HepG2 (cell line): ENCODE results near the gene CPXM1. TPM values are rescaled to one million over a fixed set of nuclear protein-coding genes. Genes with fewer than 3 reads are reported as not detected.
A peak's percentile ranks its signal among the peaks of the same experiment; 100 is the strongest.

Experiments used
- ATAC-seq: fragments of 200-7000 bp; cut with Tn5 transposase; 3 replicates; pipeline ENCODE4 v1.9.1; 2020; ENCODE audit warnings: mild to moderate bottlenecking, moderate library complexity
- BruUV-seq: library from RNA; stranded (reverse); fragments of 400-500 nt; replicated peaks from 2 replicates; lab custom pipeline; 2021; lab: Mats Ljungman, UMichigan
- CTCF ChIA-PET: fragments of 300-600 bp; formaldehyde crosslinking; extraction: SDS; loops from one replicate; lab custom pipeline; 2021; ENCODE audit warnings: low total read pairs, inconsistent platforms, low intra/inter-chr PET ratio; lab: Yijun Ruan, JAX
- POLR2A ChIA-PET: fragments of 350-600 bp; sonication (Branson Sonifier 250); formaldehyde crosslinking; loops from one replicate; lab custom pipeline; 2020; ENCODE audit warnings: antibody characterized with exemption, inconsistent platforms; lab: Yijun Ruan, JAX
- DNase-seq: peaks from one replicate; pipeline ENCODE4 v3.0.0-alpha.2; 2015; ENCODE audit warnings: low spot score
- FAIRE-seq: peaks from 3 replicates; lab custom pipeline; 2011; peaks lifted over from hg19 to GRCh38; lab: Jason Lieb, UNC
- H2AFZ ChIP-seq: one replicate; pipeline ENCODE4 v1.6.1; 2011; ENCODE audit warnings: low read length, inconsistent platforms
- H3K27ac ChIP-seq: fragments of 300-600 bp; 3 replicates; pipeline ENCODE4 v1.8.0; 2011; ENCODE audit warnings: mixed run types, mild to moderate bottlenecking, mixed read lengths, low read length, inconsistent platforms; ENCODE audit not compliant: insufficient read depth; ENCODE audit errors: extremely low read length
- H3K27me3 ChIP-seq, 2 experiments: fragments of 200-600 bp in 1 of 2; 2 replicates in 1 of 2; 3 replicates in 1 of 2; pipeline versions ENCODE4 v1.6.0 to v1.8.0; 2011; ENCODE audit warnings: low read length in 2 of 2, mild to moderate bottlenecking in 2 of 2, moderate library complexity in 2 of 2, inconsistent platforms in 1 of 2; ENCODE audit not compliant: insufficient read depth in 2 of 2, control insufficient read depth in 1 of 2
- H3K36me3 ChIP-seq, 2 experiments: fragments of 200-600 bp in 1 of 2; replicated peaks in 1 of 2; 2 replicates in 1 of 2; 3 replicates in 1 of 2; pipeline versions ENCODE4 v1.5.1 to v1.8.0; 2011; ENCODE audit warnings: low read length in 2 of 2, inconsistent platforms in 1 of 2; ENCODE audit not compliant: insufficient read depth in 2 of 2, control insufficient read depth in 1 of 2
- H3K4me1 ChIP-seq: 2 replicates; pipeline ENCODE4 v1.5.1; 2012; ENCODE audit warnings: low read length, inconsistent platforms; ENCODE audit not compliant: insufficient read depth
- H3K4me2 ChIP-seq: 2 replicates; pipeline ENCODE4 v1.6.0; 2011; ENCODE audit warnings: low read depth, low read length, inconsistent platforms
- H3K4me3 ChIP-seq, 3 experiments: fragments of 200-600 bp in 1 of 3; sonication (generic), shearing (Covaris generic) in 1 of 3; replicated peaks in 1 of 3; 2 replicates each; pipeline ENCODE4 v1.5.1; 2011 to 2016; ENCODE audit warnings: low read length in 3 of 3, inconsistent platforms in 2 of 3, low read depth in 2 of 3, mild to moderate bottlenecking in 2 of 3, control low read depth in 1 of 3, mixed read lengths in 1 of 3; ENCODE audit not compliant: insufficient read depth in 1 of 3
- H3K79me2 ChIP-seq: one replicate; pipeline ENCODE4 v1.6.1; 2011; ENCODE audit warnings: low read length, inconsistent platforms; ENCODE audit not compliant: insufficient read depth
- H3K9ac ChIP-seq: 2 replicates; pipeline ENCODE4 v1.6.0; 2011; ENCODE audit warnings: mild to moderate bottlenecking, low read depth, low read length, inconsistent platforms; ENCODE audit not compliant: insufficient read depth
- H3K9me3 ChIP-seq: 2 replicates; pipeline ENCODE4 v1.5.1; 2012; ENCODE audit warnings: mild to moderate bottlenecking, low read length
- H4K20me1 ChIP-seq: 2 replicates; pipeline ENCODE4 v1.6.0; 2011; ENCODE audit warnings: inconsistent platforms, mild to moderate bottlenecking, low read length, moderate library complexity; ENCODE audit not compliant: insufficient read depth
- AKAP8 ChIP-seq: sonication (generic); formaldehyde crosslinking; IDR thresholded peaks from 2 replicates; pipeline ENCODE4 v1.5.1; 2020; ENCODE audit warnings: mild to moderate bottlenecking, missing genetic modification reagents
- FOXM1 ChIP-seq: sonication (generic); formaldehyde crosslinking; IDR thresholded peaks from 2 replicates; pipeline ENCODE4 v1.5.0; 2020; ENCODE audit warnings: missing genetic modification reagents
- HNRNPLL ChIP-seq: fragments of 200-400 bp; formaldehyde crosslinking; IDR thresholded peaks from 2 replicates; pipeline ENCODE4 v1.6.1; 2017; ENCODE audit warnings: mild to moderate bottlenecking, low read depth, low read length; ENCODE audit not compliant: poor library complexity, severe bottlenecking
- MIXL1 ChIP-seq: IDR thresholded peaks from 2 replicates; pipeline ENCODE4 v1.6.1; 2016
- MYNN ChIP-seq: sonication (generic); formaldehyde crosslinking; IDR thresholded peaks from 2 replicates; pipeline ENCODE4 v1.4.0; 2020; ENCODE audit warnings: mild to moderate bottlenecking, low read depth, missing genetic modification reagents
- REL ChIP-seq: sonication (generic); formaldehyde crosslinking; conservative IDR thresholded peaks from 2 replicates; pipeline ENCODE4 v1.8.0; 2022; ENCODE audit warnings: mild to moderate bottlenecking, missing genetic modification reagents, moderate library complexity
- XRCC5 ChIP-seq: fragments of 200-400 bp; formaldehyde crosslinking; optimal IDR thresholded peaks from 2 replicates; pipeline ENCODE3; 2017; ENCODE audit warnings: mild to moderate bottlenecking, low read length
- ZBTB2 ChIP-seq: sonication (generic); formaldehyde crosslinking; IDR thresholded peaks from 2 replicates; pipeline ENCODE4 v1.8.0; 2022; ENCODE audit warnings: low read depth, missing genetic modification reagents
- ZBTB49 ChIP-seq: sonication (generic); formaldehyde crosslinking; IDR thresholded peaks from 2 replicates; pipeline ENCODE4 v1.4.0; 2020; ENCODE audit warnings: missing genetic modification reagents, borderline replicate concordance
- ZNF510 ChIP-seq: sonication (generic); formaldehyde crosslinking; IDR thresholded peaks from 2 replicates; pipeline ENCODE4 v1.4.0; 2020; ENCODE audit warnings: low read depth, mild to moderate bottlenecking, missing genetic modification reagents
- ZNF589 ChIP-seq: sonication (generic); formaldehyde crosslinking; conservative IDR thresholded peaks from 2 replicates; pipeline ENCODE4 v1.8.0; 2022; ENCODE audit warnings: mild to moderate bottlenecking, moderate library complexity, missing genetic modification reagents
- ZNF784 ChIP-seq: sonication (generic); formaldehyde crosslinking; IDR thresholded peaks from 2 replicates; pipeline ENCODE4 v1.5.1; 2020; ENCODE audit warnings: missing genetic modification reagents, mild to moderate bottlenecking, borderline replicate concordance
- ZNF841 ChIP-seq: sonication (generic); formaldehyde crosslinking; IDR thresholded peaks from 2 replicates; pipeline ENCODE4 v1.8.1; 2023; ENCODE audit warnings: missing genetic modification reagents, borderline replicate concordance
- WGBS: methylation state at CpG from one replicate; pipeline ENCODE4 v1.1.6; 2017; ENCODE audit warnings: low lambda C conversion rate; 5-methylcytosine and 5-hydroxymethylcytosine counted together
- in situ Hi-C: cut with HindIII; loops from 2 replicates; pipeline ENCODE4 v1.10.0; 2017; ENCODE audit warnings: low pct_unique_long_range_greater_than_20kb; ENCODE audit not compliant: extremely low pct_ligation_motif_present
- intact Hi-C: fragments of 100-400 bp; cut with micrococcal nuclease; formaldehyde crosslinking; loops from one replicate; pipeline ENCODE4 v1.10.0; 2022; ENCODE audit not compliant: unreplicated experiment
- polyA plus RNA-seq, 8 experiments: library from polyadenylated mRNA; depleted of rRNA in 3 of 8; stranded (reverse) in 7 of 8; unstranded in 1 of 8; fragments of >200 nt; fragmentation: Illumina TruSeq in 4 of 8; extraction: Trizol in 4 of 8; gene quantifications; 2 replicates each; pipeline versions ENCODE4 v1.2.1 to v1.2.3, GENCODE V29; 2011 to 2016; ENCODE audit warnings: low read depth in 4 of 8, missing spikeins in 1 of 8, mixed read lengths in 1 of 8; ENCODE audit not compliant: insufficient read depth in 1 of 8
- total RNA-seq, 5 experiments: library from RNA; depleted of rRNA; stranded (reverse); fragments of >200 nt; fragmentation: Illumina TruSeq; extraction: Trizol; gene quantifications; 2 replicates each; pipeline ENCODE4 v1.2.3, GENCODE V29; 2016; ENCODE audit warnings: low read depth in 1 of 5
- TF ChIP-seq, protein P1 (sequence below): sonication (generic); formaldehyde crosslinking; IDR thresholded peaks from 2 replicates; pipeline ENCODE4 v1.8.1; 2023; ENCODE audit warnings: mild to moderate bottlenecking, inconsistent platforms, moderate library complexity, missing genetic modification reagents, borderline replicate concordance
- TF ChIP-seq, protein P2 (sequence below): sonication (generic); formaldehyde crosslinking; conservative IDR thresholded peaks from 2 replicates; pipeline ENCODE4 v1.4.0; 2020; ENCODE audit warnings: missing genetic modification reagents

Gene CPXM1
- total and polyA plus RNA-seq, 2 of the 13 experiments (the other 11 are each of a cell fraction or from before 2014, with no cell fraction given) = 0.07 TPM; not detected in 1

- H3K9me3 ChIP-seq = no peaks in the 10 kb centered on the region
- H4K20me1 ChIP-seq = 0 out of 2 replicates have a peak, but pooled peaks cover under 1% of the 10 kb centered on the region
- in situ Hi-C loops = loop anchor here (5.0 to 10.0 kb wide), 2 partner anchors 89 to 106 kb away; partner anchors contain the start of genes PCED1A and VPS16
- H3K9ac ChIP-seq = no peak overlapping the region
- H3K79me2 ChIP-seq = no peaks in the 10 kb centered on the region
- no peak overlapping the region for H3K4me2 ChIP-seq
- H3K4me1 ChIP-seq = peaks cover 23% of the 10 kb centered on the region
- intact Hi-C loops = loop anchor here (1.0 kb wide), 1 partner anchor 96 kb away; no protein-coding TSS in a partner anchor
- H2AFZ ChIP-seq = no peak overlapping the region
- H3K27ac ChIP-seq = no peak overlapping the region
- H3K4me3 ChIP-seq = no peak overlapping the region
- DNase-seq = peak; percentile 64
- CTCF ChIA-PET = interaction anchor here (2.9 kb wide), 1 partner anchor 95 kb away, joined by 27 read pairs; no protein-coding TSS in a partner anchor
- H3K36me3 ChIP-seq = no peaks in the 10 kb centered on the region
- no TSS peak for BruUV-seq
- peak; percentile 66 for FAIRE-seq
- WGBS = 4% methylated on average over 5 of the region's 5 CpGs
- H3K27me3 ChIP-seq = peaks cover 21 to 74% of the 10 kb centered on the region in 2 experiments
- POLR2A ChIA-PET = no interaction called here
- ATAC-seq = peak; percentile 59
- no peak for TF ChIP-seq MYNN (CRISPR knock-in tag)
- no peak for TF ChIP-seq ZNF784 (CRISPR knock-in tag)
- TF ChIP-seq ZBTB2 (CRISPR knock-in tag) = no peak
- TF ChIP-seq ZNF589 (CRISPR knock-in tag) = no peak
- no peak for TF ChIP-seq REL (CRISPR knock-in tag)
- no peak for TF ChIP-seq FOXM1 (CRISPR knock-in tag)
- no peak for TF ChIP-seq ZNF510 (CRISPR knock-in tag)
- TF ChIP-seq ZBTB49 (CRISPR knock-in tag) = no peak
- TF ChIP-seq MIXL1 (CRISPR knock-in tag) = no peak
- TF ChIP-seq ZNF841 (CRISPR knock-in tag) = no peak
- peak; percentile 91 for TF ChIP-seq XRCC5
- TF ChIP-seq, protein P1, sequence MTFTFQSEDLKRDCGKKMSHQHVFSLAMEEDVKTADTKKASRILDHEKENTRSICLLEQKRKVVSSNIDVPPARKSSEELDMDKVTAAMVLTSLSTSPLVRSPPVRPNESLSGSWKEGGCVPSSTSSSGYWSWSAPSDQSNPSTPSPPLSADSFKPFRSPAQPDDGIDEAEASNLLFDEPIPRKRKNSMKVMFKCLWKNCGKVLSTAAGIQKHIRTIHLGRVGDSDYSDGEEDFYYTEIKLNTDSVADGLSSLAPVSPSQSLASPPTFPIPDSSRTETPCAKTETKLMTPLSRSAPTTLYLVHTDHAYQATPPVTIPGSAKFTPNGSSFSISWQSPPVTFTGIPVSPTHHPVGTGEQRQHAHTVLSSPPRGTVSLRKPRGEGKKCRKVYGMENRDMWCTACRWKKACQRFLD (CRISPR knock-in tag) = no peak
- TF ChIP-seq AKAP8 (CRISPR knock-in tag) = no peak
- no peak for TF ChIP-seq HNRNPLL
- TF ChIP-seq, protein P2, sequence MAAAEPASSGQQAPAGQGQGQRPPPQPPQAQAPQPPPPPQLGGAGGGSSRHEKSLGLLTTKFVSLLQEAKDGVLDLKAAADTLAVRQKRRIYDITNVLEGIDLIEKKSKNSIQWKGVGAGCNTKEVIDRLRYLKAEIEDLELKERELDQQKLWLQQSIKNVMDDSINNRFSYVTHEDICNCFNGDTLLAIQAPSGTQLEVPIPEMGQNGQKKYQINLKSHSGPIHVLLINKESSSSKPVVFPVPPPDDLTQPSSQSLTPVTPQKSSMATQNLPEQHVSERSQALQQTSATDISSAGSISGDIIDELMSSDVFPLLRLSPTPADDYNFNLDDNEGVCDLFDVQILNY (CRISPR knock-in tag) = no peak
Measured at GRCh38 chr20:2756056-2756611, 44.3 kb downstream of the CPXM1 start.
